Fibroblast of peridontal ligament (primary cell): ENCODE data around the gene NUP35.

Experiments used
- DNase-seq: peaks from one replicate; pipeline ENCODE4 v3.0.0-alpha.2; 2010; ENCODE audit errors: extremely low read depth

Gene NUP35, protein sequence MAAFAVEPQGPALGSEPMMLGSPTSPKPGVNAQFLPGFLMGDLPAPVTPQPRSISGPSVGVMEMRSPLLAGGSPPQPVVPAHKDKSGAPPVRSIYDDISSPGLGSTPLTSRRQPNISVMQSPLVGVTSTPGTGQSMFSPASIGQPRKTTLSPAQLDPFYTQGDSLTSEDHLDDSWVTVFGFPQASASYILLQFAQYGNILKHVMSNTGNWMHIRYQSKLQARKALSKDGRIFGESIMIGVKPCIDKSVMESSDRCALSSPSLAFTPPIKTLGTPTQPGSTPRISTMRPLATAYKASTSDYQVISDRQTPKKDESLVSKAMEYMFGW

DNA sequence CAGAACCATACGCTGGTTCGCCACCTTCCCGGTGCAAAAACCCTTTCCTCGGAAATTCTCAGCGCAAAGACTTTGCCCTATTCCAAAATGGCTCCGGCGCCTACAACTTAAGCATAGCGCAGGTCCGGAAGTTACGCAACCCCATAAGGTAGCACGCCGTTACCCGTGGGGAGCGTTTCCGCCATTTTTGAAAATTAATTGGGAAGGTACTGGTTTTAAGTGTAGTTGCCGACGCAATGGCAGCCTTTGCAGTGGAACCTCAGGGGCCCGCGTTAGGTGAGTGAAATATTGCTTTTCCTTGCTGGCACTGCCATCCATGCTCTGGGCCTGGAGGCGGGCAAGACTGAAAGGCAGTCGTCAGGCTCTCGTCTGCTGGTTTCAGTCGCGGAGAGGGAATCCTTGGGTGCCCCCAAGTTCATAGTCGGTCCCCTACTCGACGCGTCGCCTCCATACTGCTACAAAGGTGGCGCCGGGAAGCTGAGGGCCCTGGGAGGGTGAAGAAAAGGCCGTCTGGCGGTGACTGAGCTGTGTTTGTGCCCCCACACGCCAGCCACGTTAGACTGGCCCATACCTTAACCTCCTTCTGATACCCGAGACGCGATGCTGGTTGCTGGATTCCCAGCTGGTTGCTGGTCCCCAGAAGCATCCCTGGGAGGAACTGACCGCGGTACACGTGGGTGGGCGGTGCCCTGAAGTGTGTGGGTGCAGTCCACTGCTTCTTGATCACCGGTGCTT is at the start of gene NUP35:
Gene NUP35, plus strand, starts transcription at position 222 of the 735 bp plus-strand sequence. Its CDS starts 15 bp downstream, at position 237.
- DNase-seq = peak; percentile 94

DNA sequence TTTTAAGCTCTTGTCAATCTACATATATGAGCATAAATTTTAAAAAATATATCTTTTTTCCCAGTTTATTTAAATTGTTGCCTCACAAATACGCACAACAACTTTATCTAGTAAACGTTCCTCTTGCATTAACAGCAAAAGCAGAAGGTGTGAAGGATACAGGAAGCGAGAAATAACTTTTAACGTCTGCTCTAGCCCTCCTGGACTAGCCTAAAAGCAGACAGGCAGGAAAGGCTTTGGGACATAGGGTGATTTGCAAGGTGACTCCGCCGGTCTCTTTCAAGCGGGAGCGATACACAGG is 46.1 kb upstream of the NUP35 start:
- no peak for DNase-seq

DNA sequence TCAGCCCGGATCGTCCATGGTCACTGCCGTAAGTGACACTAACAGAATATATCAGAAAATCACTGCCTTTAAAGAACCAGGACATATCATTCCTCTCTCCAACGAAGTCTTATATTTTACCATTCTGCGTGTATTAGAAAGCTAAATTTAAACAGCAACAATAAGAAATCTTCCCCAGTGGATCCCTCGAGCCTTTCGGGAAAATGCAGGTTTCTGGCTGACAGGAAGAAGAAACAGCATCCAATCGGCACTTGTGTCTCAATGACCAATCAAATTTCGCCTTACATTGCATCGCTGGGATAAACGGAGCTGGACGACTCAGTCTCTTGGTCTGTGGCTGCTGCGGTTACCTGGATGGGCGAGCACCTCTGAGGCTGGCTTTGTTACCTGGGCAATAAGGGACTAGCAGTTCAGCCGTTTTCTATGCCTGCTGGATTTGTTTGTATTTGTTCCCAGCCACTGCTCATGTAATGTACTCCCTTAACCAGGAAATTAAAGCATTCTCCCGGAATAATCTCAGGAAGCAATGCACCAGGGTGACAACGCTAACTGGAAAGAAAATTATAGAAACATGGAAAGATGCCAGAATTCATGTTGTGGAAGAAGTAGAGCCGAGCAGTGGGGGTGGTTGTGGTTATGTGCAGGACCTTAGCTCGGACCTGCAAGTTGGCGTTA is 45.6 kb upstream of the NUP35 start, which contains the start of gene DUSP19:
Gene DUSP19, plus strand, starts transcription at position 284 of the 675 bp plus-strand sequence. Its CDS starts 187 bp downstream, at position 471.
- DNase-seq = peak; percentile 96

DNA sequence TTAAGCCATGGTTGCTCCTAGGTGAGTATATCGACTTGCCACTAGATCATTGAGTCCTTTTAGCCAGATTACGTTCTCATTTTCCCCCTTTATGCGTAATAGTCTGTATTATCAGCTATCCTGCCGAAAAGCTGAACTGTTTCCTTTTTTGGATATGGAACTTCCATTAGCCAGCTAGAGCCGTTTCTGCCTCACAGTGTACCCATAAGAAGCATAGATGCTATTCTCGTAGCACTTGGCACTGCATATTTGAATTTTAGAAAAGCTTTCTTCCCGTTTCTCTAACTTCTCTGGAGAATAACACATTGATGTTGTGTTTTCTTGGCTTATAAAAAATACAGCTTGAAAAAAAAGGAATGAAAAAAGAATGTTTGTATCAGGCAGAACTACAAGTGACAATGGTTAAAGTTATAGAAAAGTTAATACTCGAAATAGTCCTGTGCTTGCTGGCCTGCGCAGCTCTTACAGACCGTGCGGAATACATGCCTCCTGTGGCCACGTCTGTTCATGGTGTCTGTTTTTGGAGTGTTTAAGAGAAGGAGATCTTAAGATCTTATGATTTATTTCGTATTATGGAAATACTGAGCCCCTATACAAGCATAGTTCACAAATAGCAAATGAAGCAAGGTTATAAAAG is 45.0 kb upstream of the NUP35 start:
- DNase-seq = peak; percentile 58

DNA sequence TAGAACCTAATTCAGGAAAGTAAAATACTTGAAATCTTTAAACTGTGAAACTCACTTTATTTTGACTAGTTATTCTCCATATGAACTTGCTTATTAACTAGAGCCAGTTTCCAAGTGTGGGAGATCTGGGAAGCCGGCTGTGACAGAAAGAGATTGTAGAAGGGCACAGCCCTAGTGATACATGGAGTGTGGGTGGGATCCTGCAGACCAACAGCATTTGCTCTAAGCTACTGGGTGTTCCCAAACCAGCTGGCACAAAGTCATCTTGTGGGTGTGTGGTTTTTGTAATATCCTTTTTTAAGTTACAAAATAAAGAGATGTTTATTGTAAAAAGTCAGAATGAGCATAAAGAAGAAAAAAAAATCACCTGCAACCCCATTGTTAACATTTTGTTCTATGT is 42.3 kb upstream of the NUP35 start:
- DNase-seq = peak; percentile 26

DNA sequence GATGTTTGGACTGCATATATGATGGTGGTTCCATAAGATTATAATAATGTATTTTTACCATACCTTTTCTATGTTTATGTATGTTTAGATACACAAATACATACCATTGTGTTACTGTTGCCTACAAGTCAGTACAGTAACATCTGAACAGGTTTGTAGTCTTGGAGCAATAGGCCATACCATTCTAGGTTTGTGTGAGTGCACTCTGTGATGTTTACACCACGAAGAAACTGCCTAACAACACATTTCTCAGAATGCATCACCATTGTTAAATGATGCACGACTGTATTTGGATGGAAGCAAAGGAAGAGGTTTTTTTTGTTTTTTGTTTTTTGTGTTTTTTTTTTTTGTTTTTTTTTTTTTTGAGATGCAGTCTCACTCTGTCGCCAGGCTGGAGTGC is 36.2 kb upstream of the NUP35 start:
- DNase-seq = no peak

DNA sequence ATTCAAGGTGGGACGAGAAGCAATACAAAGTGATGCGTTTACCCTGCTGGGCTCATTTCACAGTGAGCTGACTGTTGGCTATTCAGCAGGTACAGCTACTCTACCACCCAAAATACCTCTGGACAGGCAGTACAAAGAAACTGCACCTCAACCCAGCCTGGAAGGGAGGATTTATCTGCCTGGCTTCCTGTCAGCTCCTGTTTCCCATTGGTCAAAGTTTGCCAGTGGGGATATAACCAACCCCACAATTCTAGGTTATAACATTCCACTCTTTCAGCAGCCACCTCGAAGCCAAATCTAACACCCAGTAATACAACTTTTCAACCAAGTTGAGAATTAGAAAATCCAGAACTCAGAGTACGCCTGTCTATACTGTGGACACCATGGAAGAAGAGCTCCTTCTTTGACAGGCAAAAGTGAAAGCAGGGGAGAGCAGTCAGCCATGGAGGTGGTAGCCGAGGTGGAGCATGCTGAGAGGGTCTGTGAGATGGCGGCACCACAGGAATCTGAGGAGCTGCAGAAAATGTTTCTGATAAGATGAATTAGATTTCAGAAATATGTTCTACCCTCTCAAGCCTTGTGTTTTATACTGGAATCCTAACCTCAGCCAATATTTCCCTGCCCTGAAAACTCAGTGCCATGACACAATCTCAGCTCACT is 34.9 kb upstream of the NUP35 start:
- DNase-seq = no peak

DNA sequence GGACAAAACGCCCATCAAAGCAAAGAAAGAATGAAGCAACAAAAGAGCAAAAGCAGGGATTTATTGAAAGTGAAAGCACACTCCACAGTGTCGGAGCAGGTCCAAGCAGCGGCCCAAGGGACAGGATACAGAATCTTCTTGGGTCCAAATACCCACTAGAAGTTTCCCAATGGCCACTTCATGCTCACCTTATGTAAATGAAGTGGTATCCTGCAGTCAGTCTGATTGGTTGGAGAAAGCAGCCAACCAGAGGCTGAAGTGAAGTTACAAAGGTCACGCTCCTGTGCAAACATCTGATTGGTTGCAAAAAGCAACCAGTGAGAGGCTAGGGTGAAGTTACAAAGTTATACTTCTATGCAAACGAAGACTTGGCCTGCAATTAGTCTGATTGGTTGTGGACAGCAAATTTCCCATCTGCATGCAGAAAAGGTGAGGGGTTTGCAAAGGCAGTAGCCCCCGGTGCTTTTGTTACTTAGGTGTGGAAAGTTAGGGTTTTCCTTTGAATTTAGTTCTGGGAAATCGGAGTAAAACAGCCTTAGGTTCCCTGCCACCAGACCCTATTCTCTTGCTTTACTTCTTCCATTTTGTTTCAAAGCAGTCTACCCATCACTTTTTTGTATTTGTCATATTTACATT is 32.8 kb upstream of the NUP35 start:
- no peak for DNase-seq

DNA sequence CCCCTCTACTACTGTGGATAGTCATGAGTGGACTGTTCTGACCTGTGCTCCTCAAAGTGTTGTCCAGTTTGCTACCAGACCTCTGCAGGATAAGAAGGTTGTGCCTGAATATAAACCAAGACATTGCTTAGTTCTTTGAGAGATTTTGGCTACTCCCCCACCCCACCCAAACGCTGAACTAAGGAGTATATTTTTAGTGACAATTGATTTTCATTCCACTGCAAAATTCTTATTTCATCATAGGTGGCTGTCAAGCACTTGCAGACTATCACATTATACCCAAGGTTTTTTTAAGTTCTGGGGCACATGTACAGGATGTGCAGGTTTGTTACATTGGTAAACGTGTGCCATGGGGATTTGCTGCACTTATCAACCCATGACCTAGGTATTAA is 32.3 kb upstream of the NUP35 start:
- no peak for DNase-seq

DNA sequence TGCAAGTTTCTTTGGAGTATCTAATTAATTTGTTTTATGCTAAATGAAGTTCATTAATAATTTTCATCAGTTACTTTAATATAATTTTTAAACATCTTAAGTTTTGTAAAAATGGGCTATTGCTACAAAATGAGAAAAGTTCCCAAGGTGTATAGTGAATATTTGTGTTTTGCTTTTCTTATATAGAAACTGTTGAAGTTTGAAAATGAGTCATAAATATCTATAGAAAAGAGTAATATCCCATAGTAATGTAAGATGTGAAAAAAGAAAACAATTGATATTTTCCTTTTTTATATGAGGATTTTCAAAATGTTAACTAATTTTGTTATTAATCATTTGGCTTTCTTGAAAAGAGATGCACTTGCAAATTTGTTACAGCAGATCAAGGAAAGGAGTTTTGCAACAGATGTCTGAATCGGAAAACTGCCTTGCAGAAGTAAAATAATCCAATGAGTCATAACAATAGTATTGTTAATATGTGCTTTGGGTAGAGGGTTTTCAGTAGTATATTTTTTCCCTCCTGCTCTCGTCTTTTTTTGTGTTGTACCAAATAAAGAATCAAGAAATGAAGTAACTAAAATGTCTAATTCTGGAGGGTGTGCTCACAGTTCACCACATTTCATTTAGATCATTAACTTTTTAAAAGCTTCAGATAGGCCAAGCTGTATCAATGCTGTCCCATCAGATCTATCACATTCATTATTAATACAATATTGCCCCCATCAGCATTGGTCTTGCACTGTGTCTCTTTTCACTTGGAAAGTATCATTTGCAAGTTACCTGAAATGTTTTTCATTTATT is 30.2 kb upstream of the NUP35 start:
- peak; percentile 75 for DNase-seq

DNA sequence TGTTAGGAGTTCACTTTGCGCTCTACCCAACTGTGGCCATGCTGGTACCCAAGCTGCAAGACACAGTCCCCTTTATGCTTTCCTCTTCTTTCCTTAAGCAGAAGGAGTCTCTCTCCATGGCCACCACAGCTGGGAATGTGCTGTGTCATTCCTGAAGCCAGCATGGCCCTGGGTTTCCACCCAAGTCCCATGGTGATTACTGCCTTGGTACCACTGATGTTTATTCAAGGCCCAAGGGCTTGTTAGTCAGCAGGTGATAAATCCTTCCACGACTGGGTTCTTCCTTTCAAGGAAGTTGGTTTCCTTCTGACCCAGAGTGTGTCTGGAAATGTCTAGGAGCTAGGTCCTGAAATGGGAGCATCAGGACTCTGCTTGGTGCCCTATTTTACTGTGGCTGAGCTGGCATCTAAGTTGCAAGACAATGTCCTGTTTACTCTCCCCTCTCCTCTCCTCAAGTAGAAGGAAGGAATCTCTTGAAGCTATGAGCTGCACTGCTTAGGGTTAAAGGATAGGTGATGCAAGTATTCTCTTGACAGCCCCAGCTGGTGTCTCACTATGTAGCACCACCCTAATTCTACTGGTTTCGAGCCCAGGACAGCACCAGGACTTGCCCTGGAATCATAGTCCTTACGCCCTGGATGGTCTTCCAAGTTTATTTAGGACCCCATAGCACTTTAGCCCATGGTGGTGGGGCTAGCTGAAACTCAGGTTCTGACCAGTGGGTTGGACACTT is 18.7 kb upstream of the NUP35 start:
- DNase-seq = peak; percentile 12

DNA sequence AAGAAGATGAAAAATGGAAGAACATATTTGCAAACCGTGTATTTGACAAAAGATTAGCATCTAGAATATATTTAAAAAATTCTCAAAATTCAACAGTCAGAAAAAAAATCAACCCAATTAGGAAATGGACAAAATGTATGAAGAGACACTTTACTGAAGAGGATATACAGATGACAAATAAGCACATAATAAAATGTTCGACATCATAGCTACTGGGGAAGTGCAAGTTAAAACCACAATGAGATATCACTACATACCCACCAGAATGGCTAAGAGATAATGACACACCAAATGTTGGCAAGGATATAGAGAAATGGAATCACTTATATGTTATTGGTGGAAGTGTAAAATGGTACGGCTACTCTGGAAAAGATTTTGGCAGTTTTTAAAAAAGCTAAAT is 11.7 kb upstream of the NUP35 start:
- no peak for DNase-seq

DNA sequence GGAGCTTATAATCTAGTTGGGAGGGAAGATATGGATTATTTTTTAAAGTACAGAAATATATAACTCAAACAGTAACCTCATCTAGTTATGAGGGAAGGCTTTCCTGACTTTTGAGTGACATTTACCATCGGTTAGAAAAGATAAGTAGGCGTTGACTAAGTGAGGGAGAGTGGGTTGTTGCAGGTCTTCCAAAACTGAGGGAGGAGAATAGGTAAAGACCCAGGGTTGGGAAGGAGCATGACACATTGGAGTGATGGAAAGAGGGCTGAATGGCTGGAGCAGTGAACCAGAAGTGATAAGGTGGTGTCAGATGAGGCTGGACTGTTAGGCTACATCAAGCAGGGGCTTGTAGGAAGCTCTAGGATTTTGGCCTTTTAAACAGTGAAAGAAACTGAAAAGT is 10.6 kb upstream of the NUP35 start:
- DNase-seq = no peak

DNA sequence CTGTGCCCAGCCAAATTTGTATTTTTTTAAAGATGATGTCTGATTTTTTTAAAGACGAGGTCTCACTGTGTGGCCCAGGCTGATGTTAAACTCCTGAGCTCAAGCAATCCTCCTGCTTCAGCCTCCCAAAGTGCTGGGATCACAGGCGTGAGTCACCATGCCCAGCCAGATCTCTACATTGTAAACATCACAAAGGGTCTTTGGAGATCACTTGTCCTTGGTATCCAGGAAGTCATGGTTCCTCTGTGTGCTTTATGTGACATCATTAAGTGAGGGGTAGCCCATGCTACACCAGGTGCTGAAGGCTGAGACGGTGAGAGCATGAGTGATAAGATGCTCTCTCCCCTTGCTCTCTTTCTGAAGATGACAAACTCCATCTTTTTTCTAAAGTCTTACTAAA is 7.0 kb upstream of the NUP35 start:
- no peak for DNase-seq

DNA sequence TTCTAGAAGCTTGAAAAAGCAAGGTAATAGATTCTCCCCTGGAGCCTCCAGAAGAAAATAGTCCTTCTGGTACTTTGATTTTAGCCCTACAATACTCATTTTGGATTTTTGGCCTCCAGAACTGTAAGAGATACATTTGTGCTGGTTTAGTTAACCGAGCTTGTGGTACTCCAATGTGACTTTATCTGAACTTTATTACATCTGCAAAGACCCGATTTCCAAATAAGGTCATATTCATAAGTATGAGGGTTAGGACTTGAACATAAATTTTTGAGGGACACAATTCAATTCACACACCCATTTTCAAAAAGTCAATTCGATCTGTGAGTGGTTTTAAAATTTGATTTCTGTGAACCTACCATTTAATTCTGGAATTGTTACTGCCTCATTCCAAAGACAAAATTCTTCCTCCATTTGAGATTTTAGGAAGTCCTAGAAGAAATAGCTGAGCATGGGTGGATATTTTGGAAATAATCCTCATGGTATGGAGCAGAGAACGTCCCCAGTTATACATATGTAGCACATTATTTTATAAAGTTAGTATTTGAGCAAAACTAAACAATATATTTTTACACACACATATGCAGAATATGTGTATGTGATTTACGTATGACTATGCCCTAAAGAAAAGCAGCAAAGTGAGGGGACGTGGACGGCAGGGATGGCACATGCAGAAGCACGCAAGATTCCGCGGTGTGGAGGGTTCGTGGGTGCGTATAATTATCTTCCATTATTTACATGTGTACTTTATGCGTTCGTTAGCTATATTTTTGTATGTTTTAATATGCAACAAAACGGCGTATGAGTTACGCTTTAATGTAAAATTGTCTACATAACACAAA is 905 bp upstream of the NUP35 start:
- DNase-seq = no peak

DNA sequence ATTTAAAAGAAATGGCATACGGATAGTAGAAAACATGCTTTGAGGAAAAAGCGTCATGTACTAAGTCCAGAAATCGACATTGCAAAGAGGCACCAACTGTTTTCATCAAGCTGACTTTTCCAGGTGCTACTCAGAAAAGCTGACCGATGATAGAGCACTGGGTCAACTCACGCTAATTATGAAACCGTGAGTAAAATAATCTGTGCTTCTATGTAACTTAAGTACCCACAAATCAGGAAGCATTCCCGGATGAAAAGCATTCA is 353 bp upstream of the NUP35 start:
- no peak for DNase-seq

DNA sequence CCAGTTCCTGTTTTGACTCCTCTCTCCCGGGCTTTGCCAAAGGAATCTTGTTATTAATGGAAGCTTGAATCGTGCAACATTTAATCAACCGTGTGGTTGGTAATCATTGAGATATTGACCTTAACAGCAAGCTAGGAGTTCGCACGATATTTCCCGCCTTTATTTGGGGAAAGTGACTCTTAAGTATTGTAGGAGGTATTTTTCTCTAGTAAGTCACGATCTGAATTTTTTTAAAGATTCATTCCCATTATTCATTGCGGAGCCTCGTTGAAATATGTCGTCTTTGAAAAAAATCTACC is 663 bp downstream of the NUP35 start:
- no peak for DNase-seq

DNA sequence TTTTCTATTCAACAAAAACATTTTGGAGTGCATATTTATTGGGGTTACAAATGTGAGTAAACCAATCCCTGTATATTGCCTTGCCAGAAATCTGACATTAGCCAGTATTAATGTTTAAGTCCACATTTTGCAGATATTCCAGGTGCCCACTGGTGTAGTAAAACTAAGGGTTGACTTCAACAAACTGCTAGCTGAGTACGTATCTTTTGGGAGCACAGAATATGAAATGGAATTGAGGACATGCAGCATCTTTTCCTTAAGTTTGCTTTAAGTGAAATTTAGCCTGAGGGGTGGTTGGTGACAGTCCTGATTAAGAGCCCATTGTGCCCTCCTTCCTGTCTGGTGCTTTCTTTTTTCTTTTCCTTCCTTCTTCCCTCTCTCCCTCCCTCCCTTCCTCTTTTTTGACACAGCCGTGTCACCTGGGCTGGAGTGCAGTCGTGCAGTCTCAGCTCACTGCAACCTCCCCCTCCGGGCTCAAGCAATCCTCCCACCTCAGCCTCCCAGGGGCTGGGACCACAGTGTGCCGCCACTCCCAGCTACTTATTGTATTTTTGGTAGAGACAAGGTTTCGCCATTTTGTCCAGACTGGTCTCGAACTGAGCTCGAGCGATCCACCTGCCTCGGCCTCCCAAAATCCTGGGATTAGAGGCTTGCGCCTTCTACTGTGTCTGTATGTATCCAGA is 1.6 kb downstream of the NUP35 start:
- DNase-seq = no peak

DNA sequence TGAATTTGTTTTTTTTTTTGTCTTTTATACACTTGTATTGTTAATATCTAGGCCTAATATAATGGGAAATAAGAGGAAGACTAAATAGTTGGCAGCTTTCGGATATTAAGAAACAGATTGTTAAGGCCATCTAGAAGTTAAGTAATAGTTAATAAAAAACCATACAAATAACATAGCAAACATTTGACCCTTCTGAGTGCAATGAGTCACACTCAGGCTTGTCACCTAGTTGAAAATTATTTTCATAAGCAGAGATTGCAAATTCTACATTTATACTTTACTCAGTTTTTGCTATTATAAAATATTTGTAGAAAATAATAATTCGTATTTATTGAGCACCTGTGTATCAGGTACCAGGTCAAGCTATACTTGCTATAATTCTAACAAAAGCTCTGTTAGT is 2.4 kb downstream of the NUP35 start:
- no peak for DNase-seq
